Measurements from ENCODE around the gene INPP5B.

GRCh38 chr1:37922767-37923550, 23.9 kb downstream of the INPP5B start:
- TF ChIP-seq CTCF (IDR thresholded peaks at IDR 0.05) (no peak), POLR2A (IDR thresholded peaks at IDR 0.05) (no peak)
